IMR-90 (cell line): Measurements from ENCODE around the gene COG7. TPM values are rescaled to one million over a fixed set of nuclear protein-coding genes. Genes with fewer than 3 reads are reported as not detected.

Experiments
- ATAC-seq: fragments of 200-7000 bp; cut with Tn5 transposase; 2 replicates; pipeline ENCODE4 v1.9.1; 2020; ENCODE audit warnings: low read depth, mild to moderate bottlenecking, moderate library complexity
- BruUV-seq: library from RNA; stranded (reverse); fragments of 400-500 nt; replicated peaks from 2 replicates; lab custom pipeline; 2021; lab: Mats Ljungman, UMichigan
- CTCF ChIA-PET: fragments of 300-600 bp; formaldehyde crosslinking; extraction: SDS; loops from one replicate; lab custom pipeline; 2021; ENCODE audit warnings: antibody characterized with exemption; lab: Yijun Ruan, JAX
- POLR2A ChIA-PET: fragments of 300-600 bp; sonication (Branson Sonifier 250); formaldehyde crosslinking; loops from one replicate; lab custom pipeline; 2022; ENCODE audit warnings: antibody characterized with exemption; ENCODE audit not compliant: unreplicated experiment; lab: Charles Lee
- DNase-seq: peaks from one replicate; pipeline ENCODE4 v3.0.0; 2013
- H2AFZ ChIP-seq: replicated peaks from 2 replicates; pipeline ENCODE3; 2013; ENCODE audit warnings: low read length, mild to moderate bottlenecking; ENCODE audit not compliant: poor library complexity
- H2AK5ac ChIP-seq: 2 replicates; pipeline ENCODE4 v1.6.1; 2013; ENCODE audit warnings: low read depth, low read length, inconsistent platforms
- H2AK9ac ChIP-seq: replicated peaks from 2 replicates; pipeline ENCODE3; 2013; ENCODE audit warnings: mild to moderate bottlenecking, low read depth, low read length, moderate library complexity; ENCODE audit not compliant: poor library complexity
- H2BK120ac ChIP-seq: 2 replicates; pipeline ENCODE4 v1.6.1; 2013; ENCODE audit warnings: low read depth, low read length, inconsistent platforms
- H2BK15ac ChIP-seq: 3 replicates; pipeline ENCODE4 v1.6.1; 2013; ENCODE audit warnings: low read depth, low read length, inconsistent platforms
- H2BK20ac ChIP-seq: 2 replicates; pipeline ENCODE4 v1.6.1; 2013; ENCODE audit warnings: low read depth, mild to moderate bottlenecking, inconsistent platforms, low read length, moderate library complexity
- H2BK5ac ChIP-seq: 2 replicates; pipeline ENCODE4 v1.6.1; 2013; ENCODE audit warnings: mild to moderate bottlenecking, low read depth, low read length, inconsistent platforms; ENCODE audit not compliant: poor library complexity, severe bottlenecking
- H3K14ac ChIP-seq: replicated peaks from 2 replicates; pipeline ENCODE4 v1.6.1; 2013; ENCODE audit warnings: low read depth, low read length, inconsistent platforms
- H3K18ac ChIP-seq: 2 replicates; pipeline ENCODE4 v1.6.1; 2013; ENCODE audit warnings: low read depth, low read length, control low read depth
- H3K23ac ChIP-seq: 2 replicates; pipeline ENCODE4 v1.6.1; 2013; ENCODE audit warnings: low read depth, low read length, inconsistent platforms
- H3K27ac ChIP-seq: 2 replicates; pipeline ENCODE4 v1.5.1; 2013; ENCODE audit warnings: mild to moderate bottlenecking, control low read depth, low read length; ENCODE audit not compliant: insufficient read depth
- H3K27me3 ChIP-seq: 2 replicates; pipeline ENCODE4 v1.6.1; 2013; ENCODE audit warnings: low read length; ENCODE audit not compliant: control insufficient read depth, insufficient read depth
- H3K36me3 ChIP-seq: 2 replicates; pipeline ENCODE4 v1.6.1; 2013; ENCODE audit warnings: low read length, mixed read lengths; ENCODE audit not compliant: control insufficient read depth, insufficient read depth
- H3K4ac ChIP-seq: 2 replicates; pipeline ENCODE4 v1.6.1; 2013; ENCODE audit warnings: low read depth, low read length, inconsistent platforms
- H3K4me1 ChIP-seq: 2 replicates; pipeline ENCODE4 v1.6.1; 2013; ENCODE audit warnings: low read length, mixed read lengths; ENCODE audit not compliant: control insufficient read depth, insufficient read depth
- H3K4me2 ChIP-seq: 2 replicates; pipeline ENCODE4 v1.6.1; 2013; ENCODE audit warnings: low read depth, mild to moderate bottlenecking, control low read depth, low read length, moderate library complexity
- H3K4me3 ChIP-seq: 2 replicates; pipeline ENCODE4 v1.5.1; 2013; ENCODE audit warnings: low read depth, mild to moderate bottlenecking, control low read depth, low read length, moderate library complexity; ENCODE audit not compliant: insufficient read depth
- H3K56ac ChIP-seq: 2 replicates; pipeline ENCODE4 v1.6.1; 2013; ENCODE audit warnings: low read length, inconsistent platforms; ENCODE audit not compliant: insufficient read depth; ENCODE audit errors: extremely low read depth
- H3K79me1 ChIP-seq, 2 experiments: 2 replicates each; pipeline ENCODE4 v1.6.1; 2013; ENCODE audit warnings: low read length in 2 of 2, inconsistent platforms in 1 of 2, low read depth in 1 of 2
- H3K9ac ChIP-seq: 2 replicates; pipeline ENCODE4 v1.6.1; 2013; ENCODE audit warnings: low read depth, low read length, control low read depth
- H3K9me1 ChIP-seq: 2 replicates; pipeline ENCODE4 v1.6.1; 2013; ENCODE audit warnings: low read length, inconsistent platforms; ENCODE audit not compliant: insufficient read depth
- H3K9me3 ChIP-seq: 2 replicates; pipeline ENCODE4 v1.6.1; 2013; ENCODE audit warnings: low read length; ENCODE audit not compliant: control insufficient read depth, insufficient read depth
- H4K20me1 ChIP-seq: 2 replicates; pipeline ENCODE4 v1.6.1; 2013; ENCODE audit warnings: low read length, inconsistent platforms; ENCODE audit not compliant: insufficient read depth
- H4K5ac ChIP-seq: 2 replicates; pipeline ENCODE4 v1.6.1; 2013; ENCODE audit warnings: mild to moderate bottlenecking, low read depth, low read length, control low read depth
- H4K8ac ChIP-seq, 2 experiments: 2 replicates each; pipeline ENCODE4 v1.6.1; 2013; ENCODE audit warnings: low read depth in 2 of 2, low read length in 2 of 2, control low read depth in 1 of 2, inconsistent platforms in 1 of 2
- H4K91ac ChIP-seq: 2 replicates; pipeline ENCODE4 v1.6.1; 2013; ENCODE audit warnings: low read depth, low read length, inconsistent platforms; ENCODE audit not compliant: insufficient read depth
- CTCF ChIP-seq: conservative IDR thresholded peaks from 2 replicates; pipeline ENCODE4 v1.5.1; 2012; ENCODE audit warnings: mild to moderate bottlenecking, low read depth, low read length, improper control_type of control experiment
- NFE2L2 ChIP-seq: fragments of 150-350 bp; IDR thresholded peaks from 2 replicates; pipeline ENCODE4 v1.6.1; 2016; ENCODE audit warnings: low read depth, mild to moderate bottlenecking, low read length
- POLR2A ChIP-seq: IDR thresholded peaks from 2 replicates; pipeline ENCODE4 v1.6.1; 2012; ENCODE audit warnings: mild to moderate bottlenecking, low read depth, low read length
- RAD21 ChIP-seq: IDR thresholded peaks from 2 replicates; pipeline ENCODE4 v1.6.1; 2012; ENCODE audit warnings: low read length, improper control_type of control experiment
- RFX5 ChIP-seq: IDR thresholded peaks from 2 replicates; pipeline ENCODE4 v1.8.0; 2012; ENCODE audit warnings: low read depth, mild to moderate bottlenecking, low read length, moderate library complexity
- WGBS, 2 experiments: methylation state at CpG; one replicate each; pipeline versions ENCODE4 v1.1.5 to v1.1.7; 2013; ENCODE audit warnings: missing lambda C conversion rate in 2 of 2; ENCODE audit not compliant: insufficient read length in 1 of 2; ENCODE audit errors: extremely low coverage in 2 of 2; 5-methylcytosine and 5-hydroxymethylcytosine counted together
- dilution Hi-C: fragments of 300-500 bp; cut with HindIII; formaldehyde crosslinking; loops from one replicate; pipeline ENCODE4 v1.14.3; 2018; ENCODE audit warnings: low sequenced_read_pairs; ENCODE audit not compliant: unreplicated experiment
- in situ Hi-C: fragments of 300-500 bp; cut with MboI; formaldehyde crosslinking; loops from 3 replicates; pipeline ENCODE4 v1.14.3; 2019; ENCODE audit warnings: low sequenced_read_pairs, inconsistent platforms, mixed read lengths
- intact Hi-C: fragments of 100-400 bp; cut with micrococcal nuclease; formaldehyde crosslinking; loops from 2 replicates; pipeline ENCODE4 v1.10.0; 2022
- polyA plus RNA-seq, 3 experiments: library from polyadenylated mRNA; depleted of rRNA; stranded (reverse); fragments of >200 nt; gene quantifications; 2 replicates each; pipeline ENCODE4 v1.2.3, GENCODE V29; 2012; ENCODE audit warnings: low replicate concordance in 1 of 3
- total RNA-seq: library from RNA; depleted of rRNA; stranded (reverse); fragments of >200 nt; gene quantifications from 2 replicates; pipeline ENCODE4 v1.2.3, GENCODE V29; 2012

Gene COG7
- total and polyA plus RNA-seq, 2 of the 4 experiments (the other 2 are of a cell fraction), result 28.5 to 43.7 TPM

DNA sequence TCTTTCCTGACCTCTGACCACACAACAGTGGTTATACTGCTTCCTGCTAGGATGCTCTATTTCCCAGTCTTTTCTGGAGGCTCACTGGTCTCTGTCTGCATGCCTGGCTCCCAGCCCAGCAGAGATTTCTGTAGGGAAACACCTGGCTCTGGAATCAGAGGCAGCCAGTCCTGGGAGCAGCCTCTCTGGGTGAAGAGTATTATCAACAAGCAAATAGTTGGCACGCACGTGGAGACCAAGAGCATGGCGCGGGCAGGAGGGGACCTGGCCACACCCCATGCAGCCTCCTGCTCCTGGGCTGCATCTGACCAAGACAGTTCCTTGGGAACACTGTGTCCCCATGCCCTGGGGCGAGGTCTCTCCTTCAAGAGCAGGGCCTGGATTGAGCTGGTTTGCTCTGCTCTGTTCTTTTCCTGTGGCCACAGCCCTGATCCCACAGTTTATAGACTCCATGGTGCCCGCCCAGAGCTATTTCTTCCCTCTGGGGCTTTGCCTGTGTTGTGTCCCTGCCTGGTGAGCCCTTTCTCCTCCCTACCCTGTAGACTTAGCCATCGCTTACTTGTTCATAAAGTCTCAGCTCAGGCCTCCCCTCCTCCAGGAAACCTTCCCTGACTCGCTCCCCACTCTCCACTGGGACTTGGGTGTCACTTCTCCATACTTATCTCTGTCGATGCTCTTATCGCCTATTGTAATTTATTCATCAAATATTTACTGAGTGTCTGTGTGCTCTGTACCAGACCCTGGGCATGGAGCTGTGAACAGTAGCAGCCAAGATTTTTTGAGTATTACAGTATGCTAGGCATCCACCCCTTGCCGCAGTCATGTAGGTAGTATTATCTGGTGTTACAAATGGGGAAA lies 90.3 kb downstream of the COG7 start (continued):
- no peak for TF ChIP-seq POLR2A

DNA sequence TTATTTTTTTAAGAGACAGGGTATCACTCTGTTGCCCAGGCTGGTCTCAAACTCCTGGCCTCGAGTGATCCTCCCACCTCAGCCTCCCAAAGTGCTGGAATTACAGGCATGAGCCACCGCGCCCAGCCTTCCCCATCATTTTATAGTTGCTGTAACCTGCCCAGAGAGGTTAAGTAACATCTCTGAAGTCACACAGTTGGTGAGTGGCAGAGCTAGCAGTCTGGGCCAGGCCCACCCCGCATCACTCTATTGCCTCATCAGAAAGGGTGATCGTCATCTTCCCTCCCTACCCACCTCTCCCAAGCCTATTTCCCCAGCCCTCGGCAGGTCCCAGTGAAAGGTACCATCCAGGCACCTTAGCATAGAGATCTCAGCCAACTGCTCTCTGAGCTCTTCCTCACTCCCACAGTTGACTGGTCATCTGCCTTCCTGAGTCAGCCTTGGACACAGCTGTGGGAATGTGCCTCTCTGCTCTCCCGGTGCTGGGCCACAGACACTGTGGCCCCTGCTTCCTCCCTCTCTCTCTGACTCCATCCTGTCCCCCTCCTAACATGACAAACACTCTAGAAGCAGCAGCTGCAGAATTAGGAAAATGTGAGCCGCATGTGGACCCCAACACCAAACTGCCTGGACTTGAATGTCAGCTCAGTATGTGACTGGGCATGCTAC lies 93.8 kb downstream of the COG7 start:
- ChIA-PET CTCF (no interaction called here), POLR2A (no interaction called here)
- Histone ChIP-seq H4K91ac (no peak overlapping the region), H3K9me3 (no peaks in the 10 kb centered on the region), H2AK9ac (no peak overlapping the region), H3K4me2 (no peak overlapping the region), H3K23ac (no peak overlapping the region), H3K56ac (no peak overlapping the region), H3K79me1 (no peaks in the 10 kb centered on the region), H2AFZ (no peak overlapping the region), H2BK120ac (no peak overlapping the region), H3K27ac (no peak overlapping the region), H4K5ac (no peak overlapping the region), H2BK5ac (no peak overlapping the region), H3K4me3 (no peak overlapping the region), H3K36me3 (no peaks in the 10 kb centered on the region), H3K14ac (no peak overlapping the region), H2BK15ac (no peak overlapping the region), H3K9me1 (no peaks in the 10 kb centered on the region; the same call in 1 of the 2 replicates), H3K4ac (no peak overlapping the region), H2BK20ac (no peak overlapping the region), H3K9ac (no peak overlapping the region), H3K18ac (no peak overlapping the region), H3K27me3 (no peaks in the 10 kb centered on the region; the same call in 1 of the 2 replicates), H4K8ac (no peak overlapping the region), H3K4me1 (no peaks in the 10 kb centered on the region), H4K20me1 (no peaks in the 10 kb centered on the region), H2AK5ac (no peak overlapping the region)
- no peak for TF ChIP-seq CTCF
- TF ChIP-seq NFE2L2, result no peak
- no peak for TF ChIP-seq RAD21
- no peak for TF ChIP-seq RFX5
- DNase-seq, result peak; percentile 5
- intact Hi-C loops, result no loop called here
- dilution Hi-C loops, result no loop called here
- no peak for ATAC-seq
- WGBS, 2 experiments, result 40% methylated on average over 2 of the region's 8 CpGs; no CpG with 5 or more reads in 1 of the 2 experiments
- no TSS peak for BruUV-seq
- in situ Hi-C loops, result no loop called here
